Smooth muscle cell (in vitro differentiated cells): ENCODE measurements around the gene ANXA11. TPM values are rescaled to one million over a fixed set of nuclear protein-coding genes. Genes with fewer than 3 reads are reported as not detected.

Experiments
- DNase-seq: peaks from one replicate; lab custom pipeline; 2025; ENCODE audit not compliant: unreplicated experiment; lab: John Stamatoyannopoulos, UW
- H2AFZ ChIP-seq: fragments of 200-600 bp; sonication (generic); 2 replicates; pipeline ENCODE4 v1.6.0; 2016; ENCODE audit warnings: antibody characterized with exemption, low read depth, mild to moderate bottlenecking
- H3F3A ChIP-seq: fragments of 200-600 bp; sonication (generic); 2 replicates; pipeline ENCODE4 v1.6.0; 2017; ENCODE audit warnings: antibody characterized with exemption, low read depth
- H3K27ac ChIP-seq: fragments of 200-600 bp; sonication (generic); 2 replicates; pipeline ENCODE4 v1.5.1; 2016; ENCODE audit warnings: low read depth, mild to moderate bottlenecking
- H3K27me3 ChIP-seq: fragments of 200-600 bp; sonication (generic); 2 replicates; pipeline ENCODE4 v1.6.1; 2016; ENCODE audit warnings: low read depth, mild to moderate bottlenecking
- H3K36me3 ChIP-seq: fragments of 200-600 bp; sonication (generic); 2 replicates; pipeline ENCODE4 v1.5.1; 2016; ENCODE audit warnings: low read depth
- H3K4me1 ChIP-seq: fragments of 200-600 bp; sonication (generic); 2 replicates; pipeline ENCODE4 v1.5.1; 2016; ENCODE audit warnings: low read depth
- H3K4me2 ChIP-seq: fragments of 200-600 bp; sonication (generic); 2 replicates; pipeline ENCODE4 v1.6.0; 2016; ENCODE audit warnings: mild to moderate bottlenecking
- H3K4me3 ChIP-seq: fragments of 200-600 bp; sonication (generic); 2 replicates; pipeline ENCODE4 v1.5.1; 2016; ENCODE audit warnings: mild to moderate bottlenecking
- H3K79me2 ChIP-seq: fragments of 200-600 bp; sonication (generic); 2 replicates; pipeline ENCODE4 v1.6.0; 2016; ENCODE audit warnings: low read depth, mild to moderate bottlenecking
- H3K9ac ChIP-seq: fragments of 200-600 bp; sonication (generic); 2 replicates; pipeline ENCODE4 v1.6.0; 2016; ENCODE audit warnings: low read depth
- H3K9me3 ChIP-seq: fragments of 200-600 bp; sonication (generic); replicated peaks from 2 replicates; pipeline ENCODE4 v1.5.1; 2016; ENCODE audit warnings: low read depth
- H4K20me1 ChIP-seq: fragments of 200-600 bp; sonication (generic); 2 replicates; pipeline ENCODE4 v1.6.0; 2016; ENCODE audit warnings: low read depth
- CTCF ChIP-seq: fragments of 200-600 bp; sonication (generic); IDR thresholded peaks from 2 replicates; pipeline ENCODE4 v1.5.1; 2017; ENCODE audit warnings: borderline replicate concordance, mild to moderate bottlenecking, antibody characterized with exemption; ENCODE audit not compliant: insufficient read depth, poor library complexity, severe bottlenecking
- WGBS: methylation state at CpG from one replicate; pipeline ENCODE4 v1.1.7; 2016; ENCODE audit warnings: low lambda C conversion rate; 5-methylcytosine and 5-hydroxymethylcytosine counted together
- polyA plus RNA-seq: library from polyadenylated mRNA; unstranded; fragments of >200 nt; fragmentation: Nextera tagmentation; extraction: Ambion mirVana; gene quantifications from 2 replicates; pipeline ENCODE4 v1.2.1, GENCODE V29; 2016
- total RNA-seq: library from RNA; depleted of rRNA; stranded (reverse); fragments of >200 nt; gene quantifications from 2 replicates; pipeline ENCODE4 v1.2.3, GENCODE V29; 2014

ANXA11 gene
- total and polyA plus RNA-seq, 2 experiments from 2014 or later: 36.6 to 93.4 TPM

GRCh38 chr10:80187060-80187459 lies 18.3 kb downstream of the ANXA11 start:
- Histone ChIP-seq H3F3A (no peaks in the 10 kb centered on the region), H3K9me3 (no peaks in the 10 kb centered on the region), H3K4me1 (no peaks in the 10 kb centered on the region), H4K20me1 (peaks cover 98% of the 10 kb centered on the region), H3K36me3 (no peaks in the 10 kb centered on the region), H3K4me2 (no peak overlapping the region), H3K27ac (no peak overlapping the region), H2AFZ (no peak overlapping the region), H3K9ac (no peak overlapping the region), H3K4me3 (no peak overlapping the region), H3K79me2 (peaks cover 94% of the 10 kb centered on the region), H3K27me3 (no peaks in the 10 kb centered on the region)
- 96% methylated on average over 2 of the region's 2 CpGs for WGBS
- TF ChIP-seq CTCF: no peak
- DNase-seq: no peak

GRCh38 chr10:80186364-80187012 lies 18.8 kb downstream of the ANXA11 start:
- Histone ChIP-seq H3K4me2 (no peak overlapping the region), H3K27me3 (no peaks in the 10 kb centered on the region), H2AFZ (no peak overlapping the region), H3K4me1 (no peaks in the 10 kb centered on the region), H3K79me2 (peaks cover 94% of the 10 kb centered on the region), H3K27ac (no peak overlapping the region), H3K9me3 (no peaks in the 10 kb centered on the region), H3K4me3 (no peak overlapping the region), H4K20me1 (peaks cover 98% of the 10 kb centered on the region), H3K9ac (no peak overlapping the region), H3F3A (no peaks in the 10 kb centered on the region), H3K36me3 (no peaks in the 10 kb centered on the region)
- DNase-seq: no peak
- no peak for TF ChIP-seq CTCF
- 93% methylated on average over 13 of the region's 13 CpGs for WGBS

GRCh38 chr10:80185578-80186299 lies 19.6 kb downstream of the ANXA11 start:
- Histone ChIP-seq H3K4me2 (no peak overlapping the region), H3K9me3 (no peaks in the 10 kb centered on the region), H3K27ac (no peak overlapping the region), H3K9ac (no peak overlapping the region), H3K4me3 (no peak overlapping the region), H3K36me3 (no peaks in the 10 kb centered on the region), H2AFZ (no peak overlapping the region), H3F3A (no peaks in the 10 kb centered on the region), H3K79me2 (peaks cover 94% of the 10 kb centered on the region), H3K27me3 (no peaks in the 10 kb centered on the region), H4K20me1 (peaks cover 98% of the 10 kb centered on the region), H3K4me1 (no peaks in the 10 kb centered on the region)
- WGBS: 91% methylated on average over 5 of the region's 5 CpGs
- TF ChIP-seq CTCF: no peak
- DNase-seq: no peak
